PC-9 (cell line): ENCODE results near the gene ICA1. TPM values are rescaled to one million over a fixed set of nuclear protein-coding genes. Genes with fewer than 3 reads are reported as not detected.

ENCODE experiments used
- BruUV-seq: library from RNA; stranded (reverse); fragments of 400-500 nt; replicated peaks from 2 replicates; lab custom pipeline; 2021; lab: Mats Ljungman, UMichigan
- CTCF ChIA-PET: fragments of 300-600 bp; sonication (Branson Sonifier 250); formaldehyde crosslinking; loops from one replicate; lab custom pipeline; 2022; ENCODE audit warnings: antibody characterized with exemption; lab: Charles Lee
- POLR2A ChIA-PET: fragments of 300-600 bp; sonication (Branson Sonifier 250); formaldehyde crosslinking; loops from one replicate; lab custom pipeline; 2022; ENCODE audit warnings: antibody characterized with exemption; ENCODE audit not compliant: unreplicated experiment; lab: Charles Lee
- DNase-seq, 2 experiments: peaks; one replicate each; pipeline versions ENCODE4 v3.0.0 to v3.0.0-alpha.2; 2015 to 2022; ENCODE audit warnings: mixed read lengths in 1 of 2
- H2AFZ ChIP-seq: fragments of 200-600 bp; sonication (generic); 2 replicates; pipeline ENCODE4 v1.8.1; 2017; ENCODE audit warnings: antibody characterized with exemption
- H3F3A ChIP-seq: fragments of 200-600 bp; sonication (generic); 2 replicates; pipeline ENCODE4 v1.8.1; 2017; ENCODE audit warnings: antibody characterized with exemption, mild to moderate bottlenecking, low read depth; ENCODE audit not compliant: insufficient read depth
- H3K27ac ChIP-seq: fragments of 200-600 bp; sonication (generic); 2 replicates; pipeline ENCODE4 v1.6.1; 2016; ENCODE audit warnings: mixed run types
- H3K27me3 ChIP-seq: fragments of 200-600 bp; sonication (generic); 2 replicates; pipeline ENCODE4 v1.6.1; 2016; ENCODE audit warnings: low read depth, mixed run types; ENCODE audit not compliant: insufficient read depth
- H3K36me3 ChIP-seq: fragments of 200-600 bp; sonication (generic); 2 replicates; pipeline ENCODE4 v1.6.1; 2016; ENCODE audit warnings: low read depth, mixed run types
- H3K4me1 ChIP-seq: fragments of 200-600 bp; sonication (generic); replicated peaks from 2 replicates; pipeline ENCODE4 v1.6.1; 2016; ENCODE audit warnings: mixed run types; ENCODE audit not compliant: insufficient read depth
- H3K4me2 ChIP-seq: fragments of 200-600 bp; sonication (generic); 2 replicates; pipeline ENCODE4 v1.6.1; 2017; ENCODE audit warnings: mixed run types
- H3K4me3 ChIP-seq: fragments of 200-600 bp; sonication (generic); 2 replicates; pipeline ENCODE4 v1.6.1; 2016; ENCODE audit warnings: mixed run types
- H3K79me2 ChIP-seq: fragments of 200-600 bp; sonication (generic); 2 replicates; pipeline ENCODE4 v1.6.1; 2017; ENCODE audit warnings: low read depth, mixed run types
- H3K9me2 ChIP-seq: fragments of 200-600 bp; sonication (generic); 2 replicates; pipeline ENCODE4 v1.8.1; 2017; ENCODE audit warnings: mild to moderate bottlenecking; ENCODE audit not compliant: insufficient read depth
- H3K9me3 ChIP-seq: fragments of 200-600 bp; sonication (generic); 2 replicates; pipeline ENCODE4 v1.8.1; 2016; ENCODE audit warnings: low read depth; ENCODE audit not compliant: insufficient read depth
- H4K20me1 ChIP-seq: fragments of 200-600 bp; sonication (generic); 2 replicates; pipeline ENCODE4 v1.8.1; 2017; ENCODE audit not compliant: insufficient read depth
- CTCF ChIP-seq: fragments of 200-600 bp; sonication (generic); conservative IDR thresholded peaks from 2 replicates; pipeline ENCODE4 v1.6.1; 2017; ENCODE audit warnings: mixed run types, antibody characterized with exemption, mild to moderate bottlenecking, moderate library complexity
- EZH2 ChIP-seq: fragments of 200-600 bp; sonication (generic); IDR thresholded peaks from 2 replicates; pipeline ENCODE4 v1.8.0; 2017; ENCODE audit warnings: antibody characterized with exemption, low read depth
- intact Hi-C: fragments of 100-400 bp; cut with micrococcal nuclease; formaldehyde crosslinking; loops from one replicate; pipeline ENCODE4 v1.10.0; 2022; ENCODE audit not compliant: unreplicated experiment
- total RNA-seq: library from RNA; stranded (reverse); gene quantifications from 2 replicates; pipeline ENCODE4 v1.2.3, GENCODE V29; 2021

The ICA1 gene
- total RNA-seq, 1 experiment from 2014 or later = 33.8 TPM

GRCh38 chr7:8149222-8149621 lies 112.7 kb downstream of the ICA1 start:
- H3F3A ChIP-seq = no peaks in the 10 kb centered on the region
- intact Hi-C loops = no loop called here
- ChIA-PET POLR2A (no interaction called here), CTCF (interaction anchor here (0.6 kb wide), 1 partner anchor 1052 kb away, joined by 3 read pairs; no protein-coding TSS in a partner anchor)
- H3K79me2 ChIP-seq = no peaks in the 10 kb centered on the region
- no peak overlapping the region for H3K4me2 ChIP-seq
- no peak overlapping the region for H2AFZ ChIP-seq
- no peak overlapping the region for H3K27ac ChIP-seq
- H3K36me3 ChIP-seq = no peaks in the 10 kb centered on the region
- no peak for DNase-seq
- no peak overlapping the region for H3K4me3 ChIP-seq
- no peaks in the 10 kb centered on the region for H3K9me2 ChIP-seq
- no peaks in the 10 kb centered on the region for H4K20me1 ChIP-seq
- H3K4me1 ChIP-seq = no peaks in the 10 kb centered on the region
- BruUV-seq = no TSS peak
- no peak for TF ChIP-seq EZH2
- TF ChIP-seq CTCF = no peak
- no peaks in the 10 kb centered on the region for H3K9me3 ChIP-seq
- no peaks in the 10 kb centered on the region for H3K27me3 ChIP-seq

GRCh38 chr7:8147760-8148463 lies 114.1 kb downstream of the ICA1 start:
- intact Hi-C loops = no loop called here
- H3K36me3 ChIP-seq = no peaks in the 10 kb centered on the region
- H3K4me2 ChIP-seq = no peak overlapping the region
- no peaks in the 10 kb centered on the region for H4K20me1 ChIP-seq
- no peak overlapping the region for H3K4me3 ChIP-seq
- no peaks in the 10 kb centered on the region for H3K4me1 ChIP-seq
- no peaks in the 10 kb centered on the region for H3K9me3 ChIP-seq
- ChIA-PET POLR2A (no interaction called here), CTCF (no interaction called here)
- H2AFZ ChIP-seq = no peak overlapping the region
- H3K9me2 ChIP-seq = no peaks in the 10 kb centered on the region
- H3F3A ChIP-seq = no peaks in the 10 kb centered on the region
- TF ChIP-seq EZH2 = no peak
- TF ChIP-seq CTCF = no peak
- H3K27me3 ChIP-seq = no peaks in the 10 kb centered on the region
- BruUV-seq = no TSS peak
- H3K27ac ChIP-seq = no peak overlapping the region
- no peaks in the 10 kb centered on the region for H3K79me2 ChIP-seq
- DNase-seq = no peak

- ChIA-PET CTCF (no interaction called here), POLR2A (no interaction called here)
- Histone ChIP-seq H3K27me3 (no peaks in the 10 kb centered on the region), H2AFZ (no peak overlapping the region), H3K36me3 (no peaks in the 10 kb centered on the region), H3K4me2 (no peak overlapping the region), H3K4me3 (no peak overlapping the region), H3K27ac (no peak overlapping the region), H3K4me1 (no peaks in the 10 kb centered on the region), H3K9me3 (no peaks in the 10 kb centered on the region), H3F3A (no peaks in the 10 kb centered on the region), H3K79me2 (no peaks in the 10 kb centered on the region), H4K20me1 (no peaks in the 10 kb centered on the region), H3K9me2 (no peaks in the 10 kb centered on the region)
- no TSS peak for BruUV-seq
- intact Hi-C loops = no loop called here
- DNase-seq = no peak
- no peak for TF ChIP-seq EZH2
- TF ChIP-seq CTCF = no peak
Measured at GRCh38 chr7:8146788-8147413, 115.1 kb downstream of the ICA1 start.
